ENCODE data around the gene THRB. TPM values are rescaled to one million over a fixed set of nuclear protein-coding genes. Genes with fewer than 3 reads are reported as not detected.

THRB gene
- total and polyA plus RNA-seq, 9 of the 15 experiments (the other 6 are each of a cell fraction or from before 2014, with no cell fraction given): 1.7 to 14.9 (median 6.9) TPM

DNA sequence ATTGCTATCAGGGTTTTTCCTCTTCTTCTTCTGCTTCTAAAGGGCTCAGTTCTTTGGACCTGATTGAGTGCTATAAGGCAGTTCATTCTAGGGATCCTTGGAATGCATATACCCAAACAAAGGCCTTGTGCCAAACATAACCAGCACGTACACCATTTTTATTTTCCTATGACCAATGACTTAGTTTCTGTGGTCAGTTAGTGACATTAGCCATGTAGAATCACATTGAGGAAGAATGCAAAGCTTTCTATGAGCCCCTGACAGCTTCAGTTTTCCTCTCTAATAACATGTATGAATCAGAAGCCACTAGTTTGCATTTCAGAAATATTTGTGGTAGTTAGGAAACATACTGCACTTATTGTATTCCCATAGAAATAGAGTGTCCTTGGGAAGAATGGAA, 240.0 kb downstream of the THRB start (continued):
- TF ChIP-seq, protein P1, sequence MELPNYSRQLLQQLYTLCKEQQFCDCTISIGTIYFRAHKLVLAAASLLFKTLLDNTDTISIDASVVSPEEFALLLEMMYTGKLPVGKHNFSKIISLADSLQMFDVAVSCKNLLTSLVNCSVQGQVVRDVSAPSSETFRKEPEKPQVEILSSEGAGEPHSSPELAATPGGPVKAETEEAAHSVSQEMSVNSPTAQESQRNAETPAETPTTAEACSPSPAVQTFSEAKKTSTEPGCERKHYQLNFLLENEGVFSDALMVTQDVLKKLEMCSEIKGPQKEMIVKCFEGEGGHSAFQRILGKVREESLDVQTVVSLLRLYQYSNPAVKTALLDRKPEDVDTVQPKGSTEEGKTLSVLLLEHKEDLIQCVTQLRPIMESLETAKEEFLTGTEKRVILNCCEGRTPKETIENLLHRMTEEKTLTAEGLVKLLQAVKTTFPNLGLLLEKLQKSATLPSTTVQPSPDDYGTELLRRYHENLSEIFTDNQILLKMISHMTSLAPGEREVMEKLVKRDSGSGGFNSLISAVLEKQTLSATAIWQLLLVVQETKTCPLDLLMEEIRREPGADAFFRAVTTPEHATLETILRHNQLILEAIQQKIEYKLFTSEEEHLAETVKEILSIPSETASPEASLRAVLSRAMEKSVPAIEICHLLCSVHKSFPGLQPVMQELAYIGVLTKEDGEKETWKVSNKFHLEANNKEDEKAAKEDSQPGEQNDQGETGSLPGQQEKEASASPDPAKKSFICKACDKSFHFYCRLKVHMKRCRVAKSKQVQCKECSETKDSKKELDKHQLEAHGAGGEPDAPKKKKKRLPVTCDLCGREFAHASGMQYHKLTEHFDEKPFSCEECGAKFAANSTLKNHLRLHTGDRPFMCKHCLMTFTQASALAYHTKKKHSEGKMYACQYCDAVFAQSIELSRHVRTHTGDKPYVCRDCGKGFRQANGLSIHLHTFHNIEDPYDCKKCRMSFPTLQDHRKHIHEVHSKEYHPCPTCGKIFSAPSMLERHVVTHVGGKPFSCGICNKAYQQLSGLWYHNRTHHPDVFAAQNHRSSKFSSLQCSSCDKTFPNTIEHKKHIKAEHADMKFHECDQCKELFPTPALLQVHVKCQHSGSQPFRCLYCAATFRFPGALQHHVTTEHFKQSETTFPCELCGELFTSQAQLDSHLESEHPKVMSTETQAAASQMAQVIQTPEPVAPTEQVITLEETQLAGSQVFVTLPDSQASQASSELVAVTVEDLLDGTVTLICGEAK (IDR thresholded peaks at IDR 0.05): no peak
- TF ChIP-seq, protein P1 (CRISPR knock-in tag; IDR thresholded peaks at IDR 0.05): no peak
- TF ChIP-seq TEAD4 (IDR thresholded peaks at IDR 0.05; ENCODE audit: low read length) (no peak), TEAD4 (CRISPR knock-in tag; IDR thresholded peaks at IDR 0.05; ENCODE audit: borderline replicate concordance) (no peak), BACH1 (tag; IDR thresholded peaks at IDR 0.05) (no peak), CBX2 (IDR thresholded peaks at IDR 0.05; ENCODE audit: insufficient read depth, low read length, poor library complexity, severe bottlenecking) (no peak)
- TF ChIP-seq, protein P2, sequence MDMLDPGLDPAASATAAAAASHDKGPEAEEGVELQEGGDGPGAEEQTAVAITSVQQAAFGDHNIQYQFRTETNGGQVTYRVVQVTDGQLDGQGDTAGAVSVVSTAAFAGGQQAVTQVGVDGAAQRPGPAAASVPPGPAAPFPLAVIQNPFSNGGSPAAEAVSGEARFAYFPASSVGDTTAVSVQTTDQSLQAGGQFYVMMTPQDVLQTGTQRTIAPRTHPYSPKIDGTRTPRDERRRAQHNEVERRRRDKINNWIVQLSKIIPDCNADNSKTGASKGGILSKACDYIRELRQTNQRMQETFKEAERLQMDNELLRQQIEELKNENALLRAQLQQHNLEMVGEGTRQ (CRISPR knock-in tag; IDR thresholded peaks at IDR 0.05): no peak

All from K562 (cell line).